SK-N-SH treated with all-trans-retinoic acid at 6 μM for 48 hours (cell line): Measurements from ENCODE around the gene FRMD5.

ENCODE experiments used
- ATAC-seq: fragments of 200-7000 bp; cut with Tn5 transposase; 3 replicates; pipeline ENCODE4 v1.9.1; 2020; ENCODE audit warnings: mild to moderate bottlenecking, moderate library complexity
- ARNTL ChIP-seq: fragments of 450-650 bp; formaldehyde crosslinking; IDR thresholded peaks from 2 replicates; pipeline ENCODE4 v1.5.0; 2020; ENCODE audit warnings: low read depth, mild to moderate bottlenecking, moderate library complexity, borderline replicate concordance
- BACH2 ChIP-seq: fragments of 250-450 bp; sonication (Bioruptor Pico); IDR thresholded peaks from 2 replicates; pipeline ENCODE4 v1.9.0; 2021; ENCODE audit warnings: mild to moderate bottlenecking, borderline replicate concordance
- CSDC2 ChIP-seq: fragments of 250-450 bp; sonication (Bioruptor Pico); IDR thresholded peaks from 2 replicates; pipeline ENCODE4 v1.5.0; 2020; ENCODE audit warnings: mild to moderate bottlenecking, moderate library complexity
- CSRNP3 ChIP-seq: fragments of 250-450 bp; sonication (Bioruptor Pico); IDR thresholded peaks from 2 replicates; pipeline ENCODE4 v1.5.1; 2021; ENCODE audit warnings: mild to moderate bottlenecking, moderate library complexity
- ESRRG ChIP-seq: fragments of 250-450 bp; sonication (Bioruptor Pico); IDR thresholded peaks from 2 replicates; pipeline ENCODE4 v1.6.1; 2021; ENCODE audit warnings: mild to moderate bottlenecking
- GLIS3 ChIP-seq: fragments of 250-450 bp; sonication (Bioruptor Pico); IDR thresholded peaks from 2 replicates; pipeline ENCODE4 v1.5.0; 2020; ENCODE audit warnings: mild to moderate bottlenecking, moderate library complexity
- ISL1 ChIP-seq: fragments of 250-450 bp; sonication (Bioruptor Pico); IDR thresholded peaks from 2 replicates; pipeline ENCODE4 v2.1.2; 2022; ENCODE audit warnings: mild to moderate bottlenecking, moderate library complexity
- OSR1 ChIP-seq: fragments of 250-450 bp; sonication (Bioruptor Pico); IDR thresholded peaks from 2 replicates; pipeline ENCODE4 v1.8.0; 2022; ENCODE audit warnings: moderate library complexity, mild to moderate bottlenecking, inconsistent platforms
- PATZ1 ChIP-seq: fragments of 250-450 bp; sonication (Bioruptor Pico); IDR thresholded peaks from 2 replicates; pipeline ENCODE4 v1.8.0; 2020; ENCODE audit warnings: mild to moderate bottlenecking, moderate library complexity, borderline replicate concordance
- POU6F1 ChIP-seq: fragments of 250-450 bp; sonication (Bioruptor Pico); IDR thresholded peaks from 2 replicates; pipeline ENCODE4 v1.8.0; 2021; ENCODE audit warnings: low read depth, mild to moderate bottlenecking, moderate library complexity, borderline replicate concordance
- PPARA ChIP-seq: fragments of 250-450 bp; sonication (Bioruptor Pico); IDR thresholded peaks from 2 replicates; pipeline ENCODE4 v1.5.0; 2020; ENCODE audit warnings: mild to moderate bottlenecking, borderline replicate concordance
- RARB ChIP-seq: fragments of 250-450 bp; sonication (Bioruptor Pico); IDR thresholded peaks from 2 replicates; pipeline ENCODE4 v1.8.0; 2021; ENCODE audit warnings: mild to moderate bottlenecking, moderate library complexity
- TCF4 ChIP-seq: fragments of 250-450 bp; sonication (Bioruptor Pico); IDR thresholded peaks from 2 replicates; pipeline ENCODE4 v1.8.0; 2021; ENCODE audit warnings: mild to moderate bottlenecking, moderate library complexity, borderline replicate concordance
- TOX ChIP-seq: fragments of 250-450 bp; sonication (Bioruptor Pico); IDR thresholded peaks from 2 replicates; pipeline ENCODE4 v1.8.0; 2021; ENCODE audit warnings: mild to moderate bottlenecking, moderate library complexity, borderline replicate concordance
- TSHZ2 ChIP-seq: fragments of 250-450 bp; sonication (Bioruptor Pico); IDR thresholded peaks from 2 replicates; pipeline ENCODE4 v1.5.0; 2020; ENCODE audit warnings: mild to moderate bottlenecking, moderate library complexity
- ZC3H10 ChIP-seq: fragments of 250-450 bp; sonication (Bioruptor Pico); IDR thresholded peaks from 2 replicates; pipeline ENCODE4 v1.5.1; 2021; ENCODE audit warnings: mild to moderate bottlenecking, moderate library complexity
- ZFP3 ChIP-seq: fragments of 250-450 bp; sonication (Bioruptor Pico); IDR thresholded peaks from 2 replicates; pipeline ENCODE4 v1.5.0; 2020; ENCODE audit warnings: mild to moderate bottlenecking, moderate library complexity
- ZFP30 ChIP-seq: fragments of 450-650 bp; formaldehyde crosslinking; IDR thresholded peaks from 2 replicates; pipeline ENCODE4 v1.5.0; 2022; ENCODE audit warnings: mild to moderate bottlenecking, moderate library complexity
- ZNF565 ChIP-seq: fragments of 450-650 bp; formaldehyde crosslinking; conservative IDR thresholded peaks from 2 replicates; pipeline ENCODE4 v1.5.0; 2020; ENCODE audit warnings: low read depth, mild to moderate bottlenecking, moderate library complexity
- ZNF70 ChIP-seq: fragments of 450-650 bp; formaldehyde crosslinking; IDR thresholded peaks from 2 replicates; pipeline ENCODE4 v1.5.0; 2020; ENCODE audit warnings: mild to moderate bottlenecking, moderate library complexity
- ZNF8 ChIP-seq: fragments of 450-650 bp; formaldehyde crosslinking; IDR thresholded peaks from 2 replicates; pipeline ENCODE4 v1.5.0; 2020; ENCODE audit warnings: mild to moderate bottlenecking, moderate library complexity

FRMD5 gene

GRCh38 chr15:44068347-44068746 lies 126.7 kb downstream of the FRMD5 start:
- TF ChIP-seq GLIS3 (peak; percentile 81; the same call in 1 of the 2 replicates), ISL1 (CRISPR knock-in tag) (peak; percentile 82), ZNF565 (CRISPR knock-in tag) (no peak), PATZ1 (CRISPR knock-in tag) (0 out of 2 replicates have a peak, but pooled peaks have one; percentile 33)
- ATAC-seq, result peak; percentile 55; the same call in 1 of the 3 replicates

- peak; percentile 60; the same call in 1 of the 3 replicates for ATAC-seq
- no peak for TF ChIP-seq ZC3H10 (CRISPR knock-in tag)
- TF ChIP-seq TOX (CRISPR knock-in tag), result no peak
- no peak for TF ChIP-seq ARNTL (CRISPR knock-in tag)
- no peak for TF ChIP-seq ZFP3 (CRISPR knock-in tag)
- TF ChIP-seq, all 23 proteins: peak for 0
Observed at GRCh38 chr15:44066211-44066827, 128.8 kb downstream of the FRMD5 start.

- ATAC-seq, result no peak
- TF ChIP-seq CSRNP3 (CRISPR knock-in tag) (no peak), PPARA (CRISPR knock-in tag) (no peak), CSDC2 (CRISPR knock-in tag) (no peak), PATZ1 (CRISPR knock-in tag) (no peak), ZC3H10 (CRISPR knock-in tag) (no peak), GLIS3 (no peak), ZFP30 (no peak), RARB (CRISPR knock-in tag) (no peak), ZNF565 (CRISPR knock-in tag) (no peak), ARNTL (CRISPR knock-in tag) (no peak), OSR1 (CRISPR knock-in tag) (no peak), ZFP3 (CRISPR knock-in tag) (no peak), BACH2 (CRISPR knock-in tag) (no peak), ZNF8 (no peak), TOX (CRISPR knock-in tag) (no peak), ESRRG (CRISPR knock-in tag) (no peak)
Observed at GRCh38 chr15:44064706-44065105, 130.4 kb downstream of the FRMD5 start.

GRCh38 chr15:44058126-44058525 lies 136.9 kb downstream of the FRMD5 start:
- TF ChIP-seq TSHZ2 (CRISPR knock-in tag) (no peak), CSDC2 (CRISPR knock-in tag) (no peak), POU6F1 (CRISPR knock-in tag) (no peak), ISL1 (CRISPR knock-in tag) (no peak), OSR1 (CRISPR knock-in tag) (no peak), TCF4 (CRISPR knock-in tag) (no peak), ZFP30 (no peak), BACH2 (CRISPR knock-in tag) (no peak), ZNF70 (CRISPR knock-in tag) (no peak), ZNF565 (CRISPR knock-in tag) (no peak), PPARA (CRISPR knock-in tag) (no peak), GLIS3 (no peak), TOX (CRISPR knock-in tag) (no peak)
- ATAC-seq, result no peak; the same call in 2 of the 3 replicates
